ENCODE data around the gene AIFM3. TPM values are rescaled to one million over a fixed set of nuclear protein-coding genes. Genes with fewer than 3 reads are reported as not detected.

The AIFM3 gene
- total and polyA plus RNA-seq, 2 of the 13 experiments (the other 11 are each of a cell fraction or from before 2014, with no cell fraction given), result 9.0 to 15.3 TPM

- no TSS peak for BruUV-seq (replicated peaks)
- Histone ChIP-seq H3K4me2 (ENCODE audit: low read depth, low read length) (peak overlapping the region; percentile 72), H3K4me3 (replicated peaks in 1 of 3; ENCODE audit: insufficient read depth in 1 of 3, low read depth in 2 of 3, low read length in 3 of 3) (peak overlapping the region in 1 of 3 experiments; percentile 19; a peak in 1 of 6 replicates), H3K27ac (ENCODE audit: extremely low read length, insufficient read depth, low read length) (peak overlapping the region; percentile 82), H3K27me3 (ENCODE audit: control insufficient read depth in 1 of 2, insufficient read depth in 2 of 2, low read length in 2 of 2) (no peaks in the 10 kb centered on the region; a peak in 1 of 5 replicates), H2AFZ (ENCODE audit: low read length) (no peak overlapping the region), H3K4me1 (ENCODE audit: insufficient read depth, low read length) (peaks cover 96% of the 10 kb centered on the region), H3K9ac (ENCODE audit: insufficient read depth, low read depth, low read length) (peak overlapping the region; percentile 58), H3K9me3 (ENCODE audit: low read length) (no peaks in the 10 kb centered on the region), H3K36me3 (replicated peaks in 1 of 2; ENCODE audit: control insufficient read depth in 1 of 2, insufficient read depth in 2 of 2, low read length in 2 of 2) (peaks cover 1 to 16% of the 10 kb centered on the region in 2 experiments), H4K20me1 (ENCODE audit: insufficient read depth, low read length) (peaks cover 21% of the 10 kb centered on the region), H3K79me2 (ENCODE audit: insufficient read depth, low read length) (peaks cover 83% of the 10 kb centered on the region)
- WGBS (ENCODE audit: low lambda C conversion rate), result 56% methylated on average over 7 of the region's 8 CpGs
- DNase-seq (ENCODE audit: low spot score) (peak; percentile 70), FAIRE-seq (peak; percentile 64), ATAC-seq (peak; percentile 38)
- CTCF ChIA-PET (ENCODE audit: low intra/inter-chr PET ratio, low total read pairs), result no interaction called here
- in situ Hi-C loops (cut with HindIII; ENCODE audit: extremely low pct_ligation_motif_present, low pct_unique_long_range_greater_than_20kb) (loop anchor here (5.0 kb wide), 1 partner anchor 35 kb away; the partner anchor contains the start of gene CRKL), intact Hi-C loops (cut with micrococcal nuclease; ENCODE audit: unreplicated experiment) (loop anchor here (1.0 to 10.0 kb wide), 2 partner anchors 35 to 177 kb away; partner anchors contain the start of genes CRKL and SERPIND1)
- POLR2A ChIA-PET, result interaction anchor here (1.1 to 5.0 kb wide), 7 partner anchors 12 to 66 kb away, joined by 3 to 14 read pairs (median 6); partner anchors contain the start of genes CRKL, LZTR1, P2RX6 and THAP7
- TF ChIP-seq KLF16 (CRISPR knock-in tag; IDR thresholded peaks at IDR 0.05) (no peak), NPAS2 (CRISPR knock-in tag; IDR thresholded peaks at IDR 0.05; ENCODE audit: borderline replicate concordance) (0 out of 2 replicates have a peak, but pooled peaks have one; percentile 32), ZNF160 (CRISPR knock-in tag; IDR thresholded peaks at IDR 0.05) (no peak), KAT7 (CRISPR knock-in tag; IDR thresholded peaks at IDR 0.05; ENCODE audit: borderline replicate concordance) (no peak), SALL1 (CRISPR knock-in tag; IDR thresholded peaks at IDR 0.05) (peak; percentile 37), RFX5 (IDR thresholded peaks at IDR 0.05; ENCODE audit: low read depth, low read length) (peak; percentile 94), ZNF232 (CRISPR knock-in tag; IDR thresholded peaks at IDR 0.05; ENCODE audit: borderline replicate concordance) (0 out of 2 replicates have a peak, but pooled peaks have one; percentile 78), BRCA1 (CRISPR knock-in tag; IDR thresholded peaks at IDR 0.05) (peak; percentile 58; the same call in 1 of the 2 replicates), ZNF143 (CRISPR knock-in tag; IDR thresholded peaks at IDR 0.05) (no peak), MAF1 (CRISPR knock-in tag; IDR thresholded peaks at IDR 0.05; ENCODE audit: borderline replicate concordance) (no peak), MED1 (CRISPR knock-in tag; IDR thresholded peaks at IDR 0.05) (peak; percentile 40; the same call in 1 of the 2 replicates), IKZF1 (IDR thresholded peaks at IDR 0.05) (no peak), ZNF263 (CRISPR knock-in tag; IDR thresholded peaks at IDR 0.05) (0 out of 2 replicates have a peak, but pooled peaks have one; percentile 54), SMC3 (IDR thresholded peaks at IDR 0.05; ENCODE audit: low read length) (0 out of 2 replicates have a peak, but pooled peaks have one; percentile 11), ZNF383 (CRISPR knock-in tag; IDR thresholded peaks at IDR 0.05; ENCODE audit: borderline replicate concordance) (no peak), ZBTB26 (CRISPR knock-in tag; IDR thresholded peaks at IDR 0.05; ENCODE audit: borderline replicate concordance) (no peak), CENPBD1 (CRISPR knock-in tag; IDR thresholded peaks at IDR 0.05; ENCODE audit: borderline replicate concordance, low read depth) (no peak), SP1 (IDR thresholded peaks at IDR 0.05) (no peak), SP1 (CRISPR knock-in tag; IDR thresholded peaks at IDR 0.05) (0 out of 2 replicates have a peak, but pooled peaks have one; percentile 8), ATM (IDR thresholded peaks at IDR 0.05; ENCODE audit: borderline replicate concordance) (no peak), GFI1 (CRISPR knock-in tag; IDR thresholded peaks at IDR 0.05; ENCODE audit: borderline replicate concordance) (0 out of 2 replicates have a peak, but pooled peaks have one; percentile 20), ZNF446 (CRISPR knock-in tag; IDR thresholded peaks at IDR 0.05) (no peak), MLLT10 (CRISPR knock-in tag; IDR thresholded peaks at IDR 0.05) (no peak), SMAD9 (CRISPR knock-in tag; IDR thresholded peaks at IDR 0.05) (no peak), GMEB1 (CRISPR knock-in tag; IDR thresholded peaks at IDR 0.05; ENCODE audit: borderline replicate concordance) (no peak)
These were observed 15.1 kb upstream of the AIFM3 start for GRCh38 chr22:20951932-20952380.
